PC-3 (cell line): ENCODE data around the gene ZNF333. TPM values are rescaled to one million over a fixed set of nuclear protein-coding genes. Genes with fewer than 3 reads are reported as not detected.
"Not testable (repeated sequence)": the region's sequence is repeated elsewhere in the genome, so short reads cannot be mapped to it uniquely, and the experiment has no call there.

Experiments used
- ATAC-seq: fragments of 200-7000 bp; cut with Tn5 transposase; 2 replicates; pipeline ENCODE4 v1.9.1; 2020; ENCODE audit warnings: mild to moderate bottlenecking, moderate library complexity
- BruUV-seq: library from RNA; stranded (reverse); fragments of 400-500 nt; replicated peaks from 2 replicates; lab custom pipeline; 2021; lab: Mats Ljungman, UMichigan
- CTCF ChIA-PET: fragments of 300-600 bp; sonication (Branson Sonifier 250); formaldehyde crosslinking; loops from one replicate; lab custom pipeline; 2022; ENCODE audit warnings: antibody characterized with exemption; lab: Charles Lee
- POLR2A ChIA-PET: fragments of 300-600 bp; sonication (Branson Sonifier 250); formaldehyde crosslinking; loops from one replicate; lab custom pipeline; 2022; ENCODE audit warnings: antibody characterized with exemption; ENCODE audit not compliant: unreplicated experiment; lab: Charles Lee
- DNase-seq: peaks from one replicate; pipeline ENCODE4 v3.0.0-alpha.2; 2015
- H2AFZ ChIP-seq: fragments of 300-600 bp; sonication (generic); 2 replicates; pipeline ENCODE4 v1.6.0; 2016; ENCODE audit warnings: antibody characterized with exemption, low read length
- H3F3A ChIP-seq: fragments of 300-600 bp; sonication (generic); one replicate; pipeline ENCODE4 v1.6.0; 2017; ENCODE audit warnings: antibody characterized with exemption, low read length, control low read depth, mild to moderate bottlenecking; ENCODE audit not compliant: unreplicated experiment
- H3K27ac ChIP-seq: fragments of 300-600 bp; sonication (generic); 2 replicates; pipeline ENCODE4 v1.5.1; 2016; ENCODE audit warnings: mild to moderate bottlenecking, low read length
- H3K27me3 ChIP-seq: fragments of 300-600 bp; sonication (generic); 2 replicates; pipeline ENCODE4 v1.6.1; 2016; ENCODE audit warnings: low read length, mixed read lengths
- H3K36me3 ChIP-seq: fragments of 300-600 bp; sonication (generic); 2 replicates; pipeline ENCODE4 v1.6.1; 2016; ENCODE audit warnings: low read depth, mixed run types, low read length, mixed read lengths
- H3K4me1 ChIP-seq: fragments of 300-600 bp; sonication (generic); 2 replicates; pipeline ENCODE4 v1.5.1; 2016; ENCODE audit warnings: low read length; ENCODE audit not compliant: insufficient read depth
- H3K4me2 ChIP-seq: fragments of 300-600 bp; sonication (generic); 2 replicates; pipeline ENCODE4 v1.6.0; 2016; ENCODE audit warnings: low read length
- H3K4me3 ChIP-seq: fragments of 300-600 bp; sonication (generic); 2 replicates; pipeline ENCODE4 v1.5.1; 2016; ENCODE audit warnings: mild to moderate bottlenecking, low read length, mixed read lengths
- H3K79me2 ChIP-seq: fragments of 300-600 bp; sonication (generic); 2 replicates; pipeline ENCODE4 v1.6.1; 2017; ENCODE audit warnings: low read length, mixed read lengths
- H3K9ac ChIP-seq: fragments of 300-600 bp; sonication (generic); 2 replicates; pipeline ENCODE4 v1.6.0; 2016; ENCODE audit warnings: mild to moderate bottlenecking, low read length
- H3K9me2 ChIP-seq: fragments of 300-600 bp; sonication (generic); replicated peaks from 2 replicates; pipeline ENCODE4 v1.6.1; 2016; ENCODE audit warnings: mixed run types, low read length, mixed read lengths
- H3K9me3 ChIP-seq: fragments of 300-600 bp; sonication (generic); 2 replicates; pipeline ENCODE4 v1.6.1; 2016; ENCODE audit warnings: low read length, mixed read lengths
- H4K20me1 ChIP-seq: fragments of 300-600 bp; sonication (generic); 2 replicates; pipeline ENCODE4 v1.6.1; 2016; ENCODE audit warnings: low read length, mixed read lengths
- EZH2 ChIP-seq: fragments of 300-600 bp; sonication (generic); IDR thresholded peaks from one replicate; pipeline ENCODE4 v1.6.1; 2017; ENCODE audit warnings: antibody characterized with exemption, mild to moderate bottlenecking, low read length; ENCODE audit not compliant: unreplicated experiment
- EZH2phosphoT487 ChIP-seq: fragments of 300-600 bp; sonication (generic); IDR thresholded peaks from 2 replicates; pipeline ENCODE4 v1.6.1; 2018; ENCODE audit warnings: mild to moderate bottlenecking, antibody characterized with exemption, low read length, borderline replicate concordance
- intact Hi-C: fragments of 100-400 bp; cut with micrococcal nuclease; formaldehyde crosslinking; loops from 2 replicates; pipeline ENCODE4 v1.9.0; 2023
- total RNA-seq: library from RNA; depleted of rRNA; stranded (reverse); fragments of >200 nt; gene quantifications from 2 replicates; pipeline ENCODE4 v1.2.3, GENCODE V29; 2014
- TF ChIP-seq, protein P1 (sequence below): fragments of 300-600 bp; sonication (generic); conservative IDR thresholded peaks from 2 replicates; pipeline ENCODE4 v1.5.1; 2017; ENCODE audit warnings: antibody characterized with exemption, low read depth, mild to moderate bottlenecking, low read length

Gene ZNF333
- total RNA-seq, 1 experiment from 2014 or later, result 6.2 TPM

DNA sequence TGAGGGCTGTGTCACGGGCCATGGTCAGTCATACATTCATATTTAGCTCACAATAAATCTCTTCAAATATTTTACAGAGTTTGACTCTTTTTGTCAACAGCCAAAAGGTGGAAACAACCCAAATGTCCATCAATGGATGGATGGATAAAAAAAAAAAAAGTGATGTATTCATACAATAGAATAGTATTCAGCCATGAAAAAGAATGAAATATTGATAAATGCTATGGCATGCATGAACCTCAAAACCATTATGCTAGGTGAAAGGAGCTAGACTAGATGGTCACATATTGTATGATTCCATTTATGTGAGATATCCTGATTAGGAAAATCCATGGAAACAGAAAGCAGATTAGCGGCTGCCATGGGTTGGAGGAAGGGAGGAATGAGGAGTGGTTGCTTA is 72.3 kb downstream of the ZNF333 start:
- H3K4me3 ChIP-seq, result no peak overlapping the region
- no peaks in the 10 kb centered on the region for H3K9me3 ChIP-seq
- no peaks in the 10 kb centered on the region for H3K79me2 ChIP-seq
- intact Hi-C loops, result no loop called here
- H3K4me2 ChIP-seq, result no peak overlapping the region
- BruUV-seq, result no TSS peak
- H3K27me3 ChIP-seq, result no peaks in the 10 kb centered on the region
- TF ChIP-seq EZH2phosphoT487 (no peak), EZH2 (no peak)
- TF ChIP-seq, protein P1, sequence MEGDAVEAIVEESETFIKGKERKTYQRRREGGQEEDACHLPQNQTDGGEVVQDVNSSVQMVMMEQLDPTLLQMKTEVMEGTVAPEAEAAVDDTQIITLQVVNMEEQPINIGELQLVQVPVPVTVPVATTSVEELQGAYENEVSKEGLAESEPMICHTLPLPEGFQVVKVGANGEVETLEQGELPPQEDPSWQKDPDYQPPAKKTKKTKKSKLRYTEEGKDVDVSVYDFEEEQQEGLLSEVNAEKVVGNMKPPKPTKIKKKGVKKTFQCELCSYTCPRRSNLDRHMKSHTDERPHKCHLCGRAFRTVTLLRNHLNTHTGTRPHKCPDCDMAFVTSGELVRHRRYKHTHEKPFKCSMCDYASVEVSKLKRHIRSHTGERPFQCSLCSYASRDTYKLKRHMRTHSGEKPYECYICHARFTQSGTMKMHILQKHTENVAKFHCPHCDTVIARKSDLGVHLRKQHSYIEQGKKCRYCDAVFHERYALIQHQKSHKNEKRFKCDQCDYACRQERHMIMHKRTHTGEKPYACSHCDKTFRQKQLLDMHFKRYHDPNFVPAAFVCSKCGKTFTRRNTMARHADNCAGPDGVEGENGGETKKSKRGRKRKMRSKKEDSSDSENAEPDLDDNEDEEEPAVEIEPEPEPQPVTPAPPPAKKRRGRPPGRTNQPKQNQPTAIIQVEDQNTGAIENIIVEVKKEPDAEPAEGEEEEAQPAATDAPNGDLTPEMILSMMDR, result no peak
- no peak overlapping the region for H3K9ac ChIP-seq
- no peaks in the 10 kb centered on the region for H3K9me2 ChIP-seq
- H4K20me1 ChIP-seq, result no peaks in the 10 kb centered on the region
- H3F3A ChIP-seq, result no peaks in the 10 kb centered on the region
- ATAC-seq (no peak), DNase-seq (no peak)
- no peaks in the 10 kb centered on the region for H3K4me1 ChIP-seq
- ChIA-PET CTCF (no interaction called here), POLR2A (no interaction called here)
- H3K36me3 ChIP-seq, result 0 out of 2 replicates have a peak, but pooled peaks cover 3% of the 10 kb centered on the region
- H3K27ac ChIP-seq, result no peak overlapping the region
- no peak overlapping the region for H2AFZ ChIP-seq

DNA sequence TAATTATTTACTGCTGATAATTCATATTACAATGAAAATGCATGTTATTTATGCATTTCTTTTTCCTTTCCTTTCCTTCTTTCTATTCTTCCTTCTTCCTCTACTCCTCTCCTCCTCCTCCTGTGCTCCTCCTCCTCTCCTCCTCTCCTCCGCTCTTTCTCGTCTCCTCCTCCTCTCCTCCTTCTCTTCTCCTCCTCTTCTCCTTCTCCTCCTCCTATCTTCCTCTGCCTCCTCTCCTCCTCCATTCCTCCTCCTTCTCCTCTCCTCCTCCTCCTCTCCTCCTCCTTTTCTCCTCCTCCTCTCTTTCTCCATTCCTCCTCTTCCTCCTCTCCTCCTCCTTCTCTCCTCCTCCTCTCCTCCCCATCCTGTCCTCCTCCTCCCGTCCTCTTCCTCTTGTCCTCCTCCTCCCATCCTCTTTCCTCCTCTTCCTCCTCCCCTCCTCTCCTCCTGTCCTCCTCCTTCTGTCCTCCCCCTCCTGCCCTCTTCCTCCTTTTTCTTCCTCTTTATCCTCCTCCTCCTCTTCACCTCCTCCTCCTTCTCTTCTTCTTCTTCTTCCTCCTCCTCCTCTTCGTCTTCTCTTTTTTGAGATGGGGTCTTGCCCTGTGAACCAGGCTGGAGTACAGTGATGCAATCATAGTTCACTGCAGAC is 73.8 kb downstream of the ZNF333 start:
- no peak overlapping the region for H3K4me3 ChIP-seq
- no peaks in the 10 kb centered on the region for H3K36me3 ChIP-seq
- H3K4me1 ChIP-seq, result no peaks in the 10 kb centered on the region
- H3K27me3 ChIP-seq, result no peaks in the 10 kb centered on the region
- DNase-seq (no peak), ATAC-seq (no peak)
- TF ChIP-seq EZH2, result no peak
- no peak for TF ChIP-seq EZH2phosphoT487
- TF ChIP-seq, protein P1, result no peak
- intact Hi-C loops, result no loop called here
- H3F3A ChIP-seq, result no peaks in the 10 kb centered on the region
- no peak overlapping the region for H3K27ac ChIP-seq
- ChIA-PET CTCF (no interaction called here), POLR2A (no interaction called here)
- no peaks in the 10 kb centered on the region for H3K79me2 ChIP-seq
- H3K9me2 ChIP-seq, result no peaks in the 10 kb centered on the region
- no peak overlapping the region for H3K9ac ChIP-seq
- no peaks in the 10 kb centered on the region for H4K20me1 ChIP-seq
- H2AFZ ChIP-seq, result no peak overlapping the region
- no peak overlapping the region for H3K4me2 ChIP-seq
- no peaks in the 10 kb centered on the region for H3K9me3 ChIP-seq
- BruUV-seq, result no TSS peak

DNA sequence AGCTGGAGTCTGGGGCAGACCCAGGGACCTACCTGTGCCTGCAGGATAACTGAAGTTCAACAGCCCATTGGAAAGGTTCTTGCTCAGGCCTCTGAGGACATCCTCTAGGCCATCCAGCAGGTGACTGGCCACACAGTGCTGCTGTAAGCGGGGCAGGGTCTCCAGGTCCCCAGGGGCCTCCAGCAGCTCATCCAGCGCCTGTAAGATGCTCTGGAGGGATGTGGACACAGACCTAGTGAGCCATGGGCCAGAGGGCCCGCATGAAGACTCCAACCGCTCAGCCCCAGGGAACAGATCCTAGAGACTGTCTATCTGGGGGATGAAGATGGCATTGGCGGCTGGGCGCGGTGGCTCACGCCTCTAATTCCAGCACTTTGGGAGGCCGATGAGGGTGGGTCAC is 74.6 kb downstream of the ZNF333 start:
- H3K9me3 ChIP-seq, result no peaks in the 10 kb centered on the region
- no peaks in the 10 kb centered on the region for H3K36me3 ChIP-seq
- H3K4me3 ChIP-seq, result no peak overlapping the region
- H3K9me2 ChIP-seq, result no peaks in the 10 kb centered on the region
- no peak for TF ChIP-seq EZH2
- TF ChIP-seq, protein P1, result no peak
- no peak for TF ChIP-seq EZH2phosphoT487
- H3K27ac ChIP-seq, result no peak overlapping the region
- DNase-seq, result no peak
- no peak overlapping the region for H2AFZ ChIP-seq
- no peaks in the 10 kb centered on the region for H3K27me3 ChIP-seq
- H3K4me2 ChIP-seq, result no peak overlapping the region
- H3K4me1 ChIP-seq, result no peaks in the 10 kb centered on the region
- no peak overlapping the region for H3K9ac ChIP-seq
- H3F3A ChIP-seq, result no peaks in the 10 kb centered on the region
- CTCF ChIA-PET, result no interaction called here
- ATAC-seq, result no peak
- no TSS peak for BruUV-seq
- H3K79me2 ChIP-seq, result no peaks in the 10 kb centered on the region
- POLR2A ChIA-PET, result no interaction called here
- no peaks in the 10 kb centered on the region for H4K20me1 ChIP-seq
- intact Hi-C loops, result no loop called here

DNA sequence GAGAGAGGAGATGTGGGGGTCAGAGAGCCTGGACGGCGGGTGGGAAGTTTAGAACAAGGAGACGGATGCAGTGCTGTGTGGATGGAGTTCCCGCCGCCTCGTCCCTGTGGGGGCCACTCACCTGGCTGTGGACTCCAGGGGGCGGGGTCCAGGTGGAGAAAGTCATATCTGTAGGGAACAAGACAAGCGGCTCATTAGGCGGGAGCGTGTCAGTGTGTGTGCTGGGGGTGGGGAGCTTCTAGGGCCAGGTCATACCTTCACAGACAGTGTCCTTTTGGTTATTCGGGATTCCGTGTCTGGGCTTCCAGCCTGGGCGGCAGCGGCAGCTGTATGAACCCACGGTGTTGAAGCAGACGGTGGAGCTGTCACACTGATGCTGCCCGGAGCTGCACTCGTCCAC is 75.6 kb downstream of the ZNF333 start:
- ATAC-seq, BruUV-seq, H3K9me2 ChIP-seq, H3K9me3 ChIP-seq, H3F3A ChIP-seq, H3K4me1 ChIP-seq, DNase-seq, CTCF ChIA-PET, H4K20me1 ChIP-seq, intact Hi-C loops, H3K36me3 ChIP-seq, H3K27me3 ChIP-seq, H2AFZ ChIP-seq, POLR2A ChIA-PET, H3K27ac ChIP-seq, H3K4me3 ChIP-seq, H3K9ac ChIP-seq, H3K79me2 ChIP-seq, H3K4me2 ChIP-seq: not testable (repeated sequence)
